ENCODE results near the gene HMGXB4.
A peak's percentile ranks its signal among the peaks of the same experiment; 100 is the strongest.

HMGXB4 gene

GRCh38 chr22:35328472-35328885 is 71.2 kb downstream of the HMGXB4 start:
- DNase-seq, result no peak

- no peak for DNase-seq
Measured at GRCh38 chr22:35329114-35329847, 72.0 kb downstream of the HMGXB4 start.

GRCh38 chr22:35330258-35330861 is 73.1 kb downstream of the HMGXB4 start:
- DNase-seq, result peak; percentile 24

GRCh38 chr22:35332278-35332677 is 75.0 kb downstream of the HMGXB4 start:
- DNase-seq, result no peak

- DNase-seq, result no peak
Measured at GRCh38 chr22:35333220-35333619, 75.9 kb downstream of the HMGXB4 start.

GRCh38 chr22:35334004-35334403 is 76.7 kb downstream of the HMGXB4 start:
- DNase-seq, result no peak

GRCh38 chr22:35335468-35335867 is 78.2 kb downstream of the HMGXB4 start:
- DNase-seq, result no peak

GRCh38 chr22:35335936-35336781 is 78.9 kb downstream of the HMGXB4 start:
- DNase-seq, result no peak

GRCh38 chr22:35337932-35338331 is 80.6 kb downstream of the HMGXB4 start:
- DNase-seq, result no peak

- no peak for DNase-seq
Measured at GRCh38 chr22:35341090-35341874, 84.0 kb downstream of the HMGXB4 start.

- DNase-seq, result no peak
Measured at GRCh38 chr22:35342390-35342789, 85.1 kb downstream of the HMGXB4 start.

- DNase-seq, result no peak
Measured at GRCh38 chr22:35343664-35344550, 86.6 kb downstream of the HMGXB4 start.

GRCh38 chr22:35344956-35345690 is 87.8 kb downstream of the HMGXB4 start:
- DNase-seq, result no peak

All from activated CD4-positive, alpha-beta T cell treated with anti-CD3 and anti-CD28 coated beads for 1 hour (primary cell).